ENCODE measurements around the gene SNRPB2. TPM values are rescaled to one million over a fixed set of nuclear protein-coding genes. Genes with fewer than 3 reads are reported as not detected.

Gene SNRPB2
- total and polyA plus RNA-seq, 2 donors (not counting 3 experiments of a cell fraction or from before 2014, with no cell fraction given) = 43.7 to 76.0 TPM

DNA sequence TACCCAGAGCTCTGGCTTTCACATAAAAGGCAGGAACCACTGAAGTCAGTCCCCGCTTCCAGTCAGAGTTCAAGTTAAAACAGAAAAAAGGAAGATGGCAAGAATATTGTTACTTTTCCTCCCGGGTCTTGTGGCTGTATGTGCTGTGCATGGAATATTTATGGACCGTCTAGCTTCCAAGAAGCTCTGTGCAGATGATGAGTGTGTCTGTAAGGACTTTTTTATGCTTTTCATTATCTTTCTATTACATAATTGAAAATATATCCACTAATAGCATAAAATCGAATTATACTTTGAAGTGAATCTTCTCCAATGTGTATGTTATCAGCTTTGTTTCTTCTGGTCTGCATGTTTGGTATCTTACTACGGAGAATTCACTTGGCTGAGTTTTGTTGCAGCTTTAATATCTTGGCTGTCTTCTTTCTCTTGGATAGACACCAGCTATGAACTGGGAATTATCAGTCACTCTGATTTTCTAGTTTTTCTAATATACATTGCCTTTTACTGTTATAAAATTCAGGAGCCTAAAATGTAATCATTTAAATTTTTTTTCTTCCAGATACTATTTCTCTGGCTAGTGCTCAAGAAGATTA, 18.6 kb downstream of the SNRPB2 start, which contains the start of gene OTOR:
TSS of gene OTOR (plus strand) at position 51 of the 593 bp plus-strand sequence. CDS start at position 95, 44 bp downstream.
- Histone ChIP-seq H3K9ac (replicated peaks; ENCODE audit: extremely low read depth, insufficient read depth, low read length) (no peak within 1 kb of the TSS), H4K20me1 (replicated peaks; ENCODE audit: control insufficient read depth, extremely low read depth, insufficient read depth, low read length) (no peaks in the 10 kb centered on the region), H3K79me2 (ENCODE audit: control insufficient read depth, insufficient read depth, low read length) (no peaks in the 10 kb centered on the region), H3K36me3 (ENCODE audit: control insufficient read depth in 2 of 2, extremely low read depth in 1 of 2, insufficient read depth in 2 of 2, low read length in 2 of 2) (no peaks in the 10 kb centered on the region), H3K9me1 (replicated peaks; ENCODE audit: control insufficient read depth, extremely low read depth, insufficient read depth, low read length) (no peaks in the 10 kb centered on the region), H3K4me2 (ENCODE audit: insufficient read depth, low read length) (no peak within 1 kb of the TSS), H3K4me1 (ENCODE audit: control insufficient read depth, extremely low read depth, insufficient read depth, low read length) (no peaks in the 10 kb centered on the region), H3K27me3 (ENCODE audit: control insufficient read depth in 2 of 2, insufficient read depth in 2 of 2, low read length in 2 of 2) (peaks cover 4 to 12% of the 10 kb centered on the region in 2 experiments), H3K4me3 (replicated peaks in 1 of 3; ENCODE audit: insufficient read depth in 1 of 3, low read depth in 1 of 3, low read length in 3 of 3) (no peak within 1 kb of the TSS), H3K9me3 (replicated peaks; ENCODE audit: control insufficient read depth, insufficient read depth, low read length) (no peaks in the 10 kb centered on the region), H3K27ac (ENCODE audit: insufficient read depth, low read depth, low read length) (no peak within 1 kb of the TSS), H2AFZ (ENCODE audit: low read depth, low read length) (no peak within 1 kb of the TSS)
- FAIRE-seq = no peak
- ChIA-PET CTCF (no interaction called here), POLR2A (no interaction called here)
- intact Hi-C loops (cut with micrococcal nuclease) = no loop called here
- DNase-seq (ENCODE audit: low read depth, low spot score) = no peak
- TF ChIP-seq, protein P1, sequence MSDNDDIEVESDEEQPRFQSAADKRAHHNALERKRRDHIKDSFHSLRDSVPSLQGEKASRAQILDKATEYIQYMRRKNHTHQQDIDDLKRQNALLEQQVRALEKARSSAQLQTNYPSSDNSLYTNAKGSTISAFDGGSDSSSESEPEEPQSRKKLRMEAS (IDR thresholded peaks at IDR 0.05; ENCODE audit: insufficient read depth, insufficient read length) = no peak
- TF ChIP-seq FOS (IDR thresholded peaks at IDR 0.05; ENCODE audit: borderline replicate concordance, insufficient read depth, low read length) (no peak), GATA2 (IDR thresholded peaks at IDR 0.05; ENCODE audit: insufficient read depth, insufficient read length, low read depth, low read length) (no peak), MYC (IDR thresholded peaks at IDR 0.05; ENCODE audit: low read depth, low read length) (no peak), EZH2 (IDR thresholded peaks at IDR 0.05; ENCODE audit: borderline replicate concordance, low read depth, low read length, severe bottlenecking) (no peak)
- dilution Hi-C loops (cut with MboI; ENCODE audit: extremely low pct_ligation_motif_present, low sequenced_read_pairs) = no loop called here
- no TSS peak for BruUV-seq (replicated peaks)

- no peaks in the 10 kb centered on the region for H3K9me3 ChIP-seq (replicated peaks; ENCODE audit: control insufficient read depth, insufficient read depth, low read length)
- no peak overlapping the region for H3K9ac ChIP-seq (replicated peaks; ENCODE audit: extremely low read depth, insufficient read depth, low read length)
- FAIRE-seq = no peak
- H3K27me3 ChIP-seq (ENCODE audit: control insufficient read depth in 2 of 2, insufficient read depth in 2 of 2, low read length in 2 of 2) = peaks cover 4 to 12% of the 10 kb centered on the region in 2 experiments
- intact Hi-C loops (cut with micrococcal nuclease) (no loop called here), dilution Hi-C loops (cut with MboI; ENCODE audit: extremely low pct_ligation_motif_present, low sequenced_read_pairs) (no loop called here)
- no peak overlapping the region for H3K27ac ChIP-seq (ENCODE audit: insufficient read depth, low read depth, low read length)
- H4K20me1 ChIP-seq (replicated peaks; ENCODE audit: control insufficient read depth, extremely low read depth, insufficient read depth, low read length) = no peaks in the 10 kb centered on the region
- ChIA-PET CTCF (interaction anchor here (0.9 to 1.6 kb wide), 3 partner anchors 10 to 54 kb away, joined by 3 to 4 read pairs (median 3); no protein-coding TSS in a partner anchor), POLR2A (no interaction called here)
- TF ChIP-seq, protein P1 (IDR thresholded peaks at IDR 0.05; ENCODE audit: insufficient read depth, insufficient read length) = no peak
- TF ChIP-seq GATA2 (IDR thresholded peaks at IDR 0.05; ENCODE audit: insufficient read depth, insufficient read length, low read depth, low read length) (no peak), EZH2 (IDR thresholded peaks at IDR 0.05; ENCODE audit: borderline replicate concordance, low read depth, low read length, severe bottlenecking) (no peak), MYC (IDR thresholded peaks at IDR 0.05; ENCODE audit: low read depth, low read length) (no peak), POLR2A (IDR thresholded peaks at IDR 0.05; ENCODE audit: low read depth, low read length) (no peak), POLR2AphosphoS5 (IDR thresholded peaks at IDR 0.05; ENCODE audit: insufficient read depth, low read depth, low read length) (no peak)
- TF ChIP-seq, protein P2, sequence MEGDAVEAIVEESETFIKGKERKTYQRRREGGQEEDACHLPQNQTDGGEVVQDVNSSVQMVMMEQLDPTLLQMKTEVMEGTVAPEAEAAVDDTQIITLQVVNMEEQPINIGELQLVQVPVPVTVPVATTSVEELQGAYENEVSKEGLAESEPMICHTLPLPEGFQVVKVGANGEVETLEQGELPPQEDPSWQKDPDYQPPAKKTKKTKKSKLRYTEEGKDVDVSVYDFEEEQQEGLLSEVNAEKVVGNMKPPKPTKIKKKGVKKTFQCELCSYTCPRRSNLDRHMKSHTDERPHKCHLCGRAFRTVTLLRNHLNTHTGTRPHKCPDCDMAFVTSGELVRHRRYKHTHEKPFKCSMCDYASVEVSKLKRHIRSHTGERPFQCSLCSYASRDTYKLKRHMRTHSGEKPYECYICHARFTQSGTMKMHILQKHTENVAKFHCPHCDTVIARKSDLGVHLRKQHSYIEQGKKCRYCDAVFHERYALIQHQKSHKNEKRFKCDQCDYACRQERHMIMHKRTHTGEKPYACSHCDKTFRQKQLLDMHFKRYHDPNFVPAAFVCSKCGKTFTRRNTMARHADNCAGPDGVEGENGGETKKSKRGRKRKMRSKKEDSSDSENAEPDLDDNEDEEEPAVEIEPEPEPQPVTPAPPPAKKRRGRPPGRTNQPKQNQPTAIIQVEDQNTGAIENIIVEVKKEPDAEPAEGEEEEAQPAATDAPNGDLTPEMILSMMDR (IDR thresholded peaks at IDR 0.05; ENCODE audit: extremely low read depth in 1 of 2, insufficient read depth in 1 of 2, low read depth in 1 of 2, low read length in 2 of 2) = peak in 1 of 2 donors; percentile 11
- H3K36me3 ChIP-seq (ENCODE audit: control insufficient read depth in 2 of 2, extremely low read depth in 1 of 2, insufficient read depth in 2 of 2, low read length in 2 of 2) = no peaks in the 10 kb centered on the region
- H3K4me1 ChIP-seq (ENCODE audit: control insufficient read depth, extremely low read depth, insufficient read depth, low read length) = no peaks in the 10 kb centered on the region
- H2AFZ ChIP-seq (ENCODE audit: low read depth, low read length) = no peak overlapping the region
- H3K4me3 ChIP-seq (replicated peaks in 1 of 3; ENCODE audit: insufficient read depth in 1 of 3, low read depth in 1 of 3, low read length in 3 of 3) = no peak overlapping the region
- H3K4me2 ChIP-seq (ENCODE audit: insufficient read depth, low read length) = no peak overlapping the region
- no peak for DNase-seq (ENCODE audit: low read depth, low spot score)
- H3K9me1 ChIP-seq (replicated peaks; ENCODE audit: control insufficient read depth, extremely low read depth, insufficient read depth, low read length) = no peaks in the 10 kb centered on the region
- BruUV-seq (replicated peaks) = no TSS peak
- no peaks in the 10 kb centered on the region for H3K79me2 ChIP-seq (ENCODE audit: control insufficient read depth, insufficient read depth, low read length)
Measured at GRCh38 chr20:16749573-16749972, 19.7 kb downstream of the SNRPB2 start.
